Activated B cell treated with CpG ODN at 0.5 μM for 24 hours (primary cell): ENCODE data around the gene XAF1. TPM values are rescaled to one million over a fixed set of nuclear protein-coding genes. Genes with fewer than 3 reads are reported as not detected.

Source experiments
- ATAC-seq: fragments of 200-7000 bp; cut with Tn5 transposase; one replicate; pipeline ENCODE4 v1.10.0; 2021; ENCODE audit warnings: low read depth, mild to moderate bottlenecking, moderate library complexity
- CTCF ChIA-PET: fragments of 350-600 bp; sonication (Branson Sonifier 250); formaldehyde crosslinking; loops from one replicate; lab custom pipeline; 2021; ENCODE audit warnings: antibody characterized with exemption; lab: Charles Lee
- POLR2A ChIA-PET: fragments of 350-600 bp; sonication (Branson Sonifier 250); formaldehyde crosslinking; loops from one replicate; lab custom pipeline; 2021; ENCODE audit warnings: antibody characterized with exemption; lab: Charles Lee
- DNase-seq: peaks from one replicate; pipeline ENCODE4 v3.0.0; 2022
- H3K27ac Mint-ChIP-seq: one replicate; pipeline ENCODE4 v1.8.0; 2020; ENCODE audit warnings: mixed read lengths
- H3K27me3 Mint-ChIP-seq: one replicate; pipeline ENCODE4 v1.8.0; 2021; ENCODE audit warnings: mixed read lengths
- H3K36me3 Mint-ChIP-seq: one replicate; pipeline ENCODE4 v1.8.0; 2021; ENCODE audit warnings: low read depth, mixed read lengths
- H3K4me1 Mint-ChIP-seq: one replicate; pipeline ENCODE4 v1.8.0; 2021; ENCODE audit warnings: mixed read lengths
- H3K4me3 Mint-ChIP-seq: one replicate; pipeline ENCODE4 v1.8.0; 2020; ENCODE audit warnings: mild to moderate bottlenecking, mixed read lengths
- H3K9me3 Mint-ChIP-seq: one replicate; pipeline ENCODE4 v1.8.0; 2020; ENCODE audit warnings: mixed read lengths
- intact Hi-C: fragments of 100-400 bp; cut with micrococcal nuclease; formaldehyde crosslinking; loops from one replicate; pipeline ENCODE4 v1.15.1; 2024
- total RNA-seq: library from RNA; stranded (reverse); gene quantifications from 2 replicates; pipeline ENCODE4 v1.2.3, GENCODE V29; 2022
- TF ChIP-seq, protein P1 (sequence below): fragments of 200-600 bp; IDR thresholded peaks from one replicate; pipeline ENCODE4 v1.8.0; 2022; ENCODE audit warnings: antibody characterized with exemption, mild to moderate bottlenecking

Gene XAF1
- total RNA-seq, 1 donor from 2014 or later = 62.5 TPM

DNA sequence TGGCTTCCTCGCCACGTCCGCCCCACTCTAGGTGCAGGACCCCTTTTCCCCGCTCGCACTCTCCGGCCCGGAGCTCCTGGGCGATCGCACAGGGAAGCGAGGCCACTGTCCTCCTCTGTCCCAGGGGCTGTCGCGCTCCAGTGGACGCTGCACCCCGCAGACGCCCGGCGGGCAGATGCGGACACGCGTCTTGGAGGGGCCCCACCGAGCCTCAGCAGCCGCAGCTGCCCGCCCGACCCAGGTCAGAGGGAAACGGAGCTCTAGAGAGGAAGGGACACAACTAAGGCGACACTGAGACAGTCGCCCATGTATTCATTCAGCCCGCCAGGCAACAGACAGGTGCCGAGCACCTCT lies 42.0 kb upstream of the XAF1 start:
- Mint-ChIP-seq H3K9me3 (peaks cover 4% of the 10 kb centered on the region), H3K27me3 (peaks cover 51% of the 10 kb centered on the region), H3K27ac (no peak overlapping the region), H3K4me1 (peaks cover 22% of the 10 kb centered on the region), H3K36me3 (no peaks in the 10 kb centered on the region), H3K4me3 (peak overlapping the region; percentile 58)
- POLR2A ChIA-PET = no interaction called here
- TF ChIP-seq, protein P1, sequence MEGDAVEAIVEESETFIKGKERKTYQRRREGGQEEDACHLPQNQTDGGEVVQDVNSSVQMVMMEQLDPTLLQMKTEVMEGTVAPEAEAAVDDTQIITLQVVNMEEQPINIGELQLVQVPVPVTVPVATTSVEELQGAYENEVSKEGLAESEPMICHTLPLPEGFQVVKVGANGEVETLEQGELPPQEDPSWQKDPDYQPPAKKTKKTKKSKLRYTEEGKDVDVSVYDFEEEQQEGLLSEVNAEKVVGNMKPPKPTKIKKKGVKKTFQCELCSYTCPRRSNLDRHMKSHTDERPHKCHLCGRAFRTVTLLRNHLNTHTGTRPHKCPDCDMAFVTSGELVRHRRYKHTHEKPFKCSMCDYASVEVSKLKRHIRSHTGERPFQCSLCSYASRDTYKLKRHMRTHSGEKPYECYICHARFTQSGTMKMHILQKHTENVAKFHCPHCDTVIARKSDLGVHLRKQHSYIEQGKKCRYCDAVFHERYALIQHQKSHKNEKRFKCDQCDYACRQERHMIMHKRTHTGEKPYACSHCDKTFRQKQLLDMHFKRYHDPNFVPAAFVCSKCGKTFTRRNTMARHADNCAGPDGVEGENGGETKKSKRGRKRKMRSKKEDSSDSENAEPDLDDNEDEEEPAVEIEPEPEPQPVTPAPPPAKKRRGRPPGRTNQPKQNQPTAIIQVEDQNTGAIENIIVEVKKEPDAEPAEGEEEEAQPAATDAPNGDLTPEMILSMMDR = no peak
- DNase-seq = no peak
- ATAC-seq = no peak
- CTCF ChIA-PET = no interaction called here
- intact Hi-C loops = loop anchor here (2.0 kb wide), 1 partner anchor 47 kb away; no protein-coding TSS in a partner anchor

DNA sequence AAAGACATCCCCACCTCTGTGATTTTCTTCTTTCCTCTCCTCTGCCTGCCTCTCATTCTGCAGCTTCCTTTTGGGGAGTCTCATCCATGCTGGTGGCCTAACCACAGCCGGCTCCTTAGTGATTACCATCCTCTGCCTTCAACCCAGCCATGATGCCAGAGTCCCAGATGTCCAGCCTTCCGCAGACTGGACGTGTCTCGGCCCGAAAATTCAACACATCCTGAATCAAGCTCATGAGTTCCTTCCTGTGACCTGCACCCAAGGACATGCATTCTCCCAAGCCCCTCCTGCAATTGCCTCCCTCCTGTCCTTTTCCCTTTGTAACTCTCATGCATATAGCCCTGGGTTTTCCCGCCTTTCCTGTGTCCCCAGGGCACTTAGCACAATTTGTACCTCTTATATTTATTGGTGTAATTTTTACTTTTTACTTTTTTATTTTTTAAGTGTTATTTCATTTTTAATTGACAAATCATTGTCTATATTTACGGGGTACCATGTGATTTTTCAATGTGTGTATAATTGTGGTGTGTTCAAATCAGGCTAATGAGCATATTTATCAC lies 41.5 kb upstream of the XAF1 start:
- Mint-ChIP-seq H3K4me1 (peaks cover 22% of the 10 kb centered on the region), H3K36me3 (no peaks in the 10 kb centered on the region), H3K27me3 (peaks cover 51% of the 10 kb centered on the region), H3K9me3 (peaks cover 4% of the 10 kb centered on the region), H3K27ac (no peak overlapping the region), H3K4me3 (peak overlapping the region; percentile 35)
- ChIA-PET POLR2A (no interaction called here), CTCF (no interaction called here)
- ATAC-seq = no peak
- no peak for DNase-seq
- intact Hi-C loops = no loop called here
- TF ChIP-seq, protein P1 = no peak

DNA sequence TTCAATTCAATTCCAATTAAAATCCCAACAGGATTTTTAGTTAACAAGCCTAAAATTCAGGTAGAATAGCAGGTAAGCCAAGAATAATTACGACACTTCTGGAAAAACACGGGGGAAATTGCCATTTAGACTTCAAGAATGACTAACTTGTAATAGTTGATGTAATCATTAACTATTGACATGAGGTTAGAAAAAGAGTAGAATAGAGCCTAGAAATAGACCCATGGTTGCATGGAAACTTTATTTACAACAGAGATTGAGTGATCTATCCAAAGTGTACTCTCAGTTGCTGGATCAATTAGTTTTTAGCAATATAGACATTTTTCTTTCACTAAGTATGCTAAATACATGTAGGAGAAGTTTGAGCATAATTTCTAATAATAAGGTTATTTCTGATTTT lies 39.1 kb upstream of the XAF1 start:
- H3K27me3 Mint-ChIP-seq = peaks cover 52% of the 10 kb centered on the region
- no peak overlapping the region for H3K4me3 Mint-ChIP-seq
- DNase-seq (no peak), ATAC-seq (no peak)
- no peak overlapping the region for H3K27ac Mint-ChIP-seq
- CTCF ChIA-PET = no interaction called here
- POLR2A ChIA-PET = no interaction called here
- H3K4me1 Mint-ChIP-seq = peaks cover 22% of the 10 kb centered on the region
- H3K36me3 Mint-ChIP-seq = no peaks in the 10 kb centered on the region
- TF ChIP-seq, protein P1 = no peak
- intact Hi-C loops = no loop called here
- H3K9me3 Mint-ChIP-seq = peaks cover 4% of the 10 kb centered on the region

DNA sequence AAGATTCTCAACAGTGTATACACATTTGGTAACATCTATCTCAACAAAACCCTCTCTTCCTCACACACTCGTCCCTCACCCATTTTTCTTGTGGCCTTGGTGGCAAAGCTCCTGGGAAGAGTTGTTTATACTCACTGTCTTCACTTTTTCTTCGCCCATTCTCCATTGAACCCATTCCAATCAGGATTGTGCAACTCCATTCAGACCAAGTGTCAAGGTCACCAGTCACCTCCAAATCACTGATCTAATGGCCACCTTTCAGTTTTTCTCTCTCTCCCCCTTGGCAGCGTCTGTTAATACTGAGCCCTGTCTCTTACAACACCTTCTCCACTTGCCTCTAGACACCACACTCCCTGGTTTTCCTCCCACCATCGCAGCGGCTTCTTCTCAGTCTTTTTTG lies 34.1 kb upstream of the XAF1 start:
- intact Hi-C loops = no loop called here
- Mint-ChIP-seq H3K4me3 (no peak overlapping the region), H3K9me3 (peaks cover 1% of the 10 kb centered on the region), H3K27ac (no peak overlapping the region), H3K4me1 (no peaks in the 10 kb centered on the region), H3K27me3 (peaks cover 48% of the 10 kb centered on the region), H3K36me3 (no peaks in the 10 kb centered on the region)
- no peak for ATAC-seq
- TF ChIP-seq, protein P1 = no peak
- ChIA-PET CTCF (no interaction called here), POLR2A (interaction anchor here (0.7 kb wide), 1 partner anchor 1172 kb away, joined by 3 read pairs; no protein-coding TSS in a partner anchor)
- no peak for DNase-seq

DNA sequence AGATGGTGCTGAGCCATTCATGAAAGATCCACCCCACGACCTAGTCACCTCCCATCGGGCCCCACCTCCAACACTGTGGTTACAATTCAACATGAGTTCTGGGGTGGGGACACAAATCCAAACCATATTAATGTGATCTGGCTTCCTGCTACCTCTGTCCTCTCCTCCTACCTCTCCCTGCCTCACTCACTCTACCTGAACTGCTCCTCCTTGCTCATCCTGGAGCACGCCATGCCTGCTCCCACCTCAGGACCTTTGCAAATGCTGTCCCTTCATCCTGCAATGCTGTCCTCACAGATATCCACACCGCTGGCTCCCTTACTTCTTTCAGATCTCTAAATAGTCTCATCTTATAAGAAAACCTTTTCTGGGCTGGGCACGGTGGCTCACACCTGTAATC lies 31.8 kb upstream of the XAF1 start:
- intact Hi-C loops = no loop called here
- POLR2A ChIA-PET = no interaction called here
- Mint-ChIP-seq H3K9me3 (no peaks in the 10 kb centered on the region), H3K4me1 (no peaks in the 10 kb centered on the region), H3K4me3 (no peak overlapping the region), H3K27me3 (peaks cover 39% of the 10 kb centered on the region), H3K36me3 (no peaks in the 10 kb centered on the region), H3K27ac (no peak overlapping the region)
- ATAC-seq (no peak), DNase-seq (no peak)
- TF ChIP-seq, protein P1 = no peak
- CTCF ChIA-PET = no interaction called here
